ENCODE data around the gene RGS7BP. TPM values are rescaled to one million over a fixed set of nuclear protein-coding genes. Genes with fewer than 3 reads are reported as not detected.

RGS7BP gene
- total and polyA plus RNA-seq, 2 experiments from 2014 or later, result 3.3 to 5.4 TPM

DNA sequence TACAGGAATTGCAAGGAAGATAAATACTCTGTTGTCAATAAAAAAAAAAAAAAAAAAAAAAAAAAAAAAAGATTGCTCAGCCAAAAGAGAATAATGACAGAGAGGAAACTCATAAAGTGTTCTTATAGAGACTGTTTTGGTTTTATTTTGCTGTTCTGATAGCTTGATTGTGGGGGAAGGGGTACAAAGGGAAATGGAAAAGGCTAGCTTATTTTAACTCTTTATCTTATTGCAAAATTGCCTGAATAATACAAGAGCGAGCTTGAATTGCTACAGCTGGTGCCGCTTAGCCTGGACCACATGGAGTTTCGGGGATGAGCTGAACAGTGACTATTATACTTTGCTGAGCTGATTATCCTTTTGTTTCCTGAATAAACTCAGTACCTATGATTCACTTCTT lies 153.5 kb downstream of the RGS7BP start:
- H3K4me1 ChIP-seq (ENCODE audit: insufficient read depth), result no peaks in the 10 kb centered on the region
- no peaks in the 10 kb centered on the region for H3K27me3 ChIP-seq (ENCODE audit: insufficient read depth)
- TF ChIP-seq EZH2 (IDR thresholded peaks at IDR 0.05; ENCODE audit: low read depth, unreplicated experiment), result no peak
- TF ChIP-seq CTCF (conservative IDR thresholded peaks at IDR 0.05; ENCODE audit: low read depth in 2 of 2), result no peak
- no peak for TF ChIP-seq EZH2phosphoT487 (IDR thresholded peaks at IDR 0.05; ENCODE audit: unreplicated experiment)
- TF ChIP-seq ZNF462 (CRISPR knock-in tag; IDR thresholded peaks at IDR 0.05), result no peak
- no peak for TF ChIP-seq NANOG (IDR thresholded peaks at IDR 0.05; ENCODE audit: borderline replicate concordance)
- no peaks in the 10 kb centered on the region for H4K20me1 ChIP-seq (replicated peaks; ENCODE audit: insufficient read depth)
- DNase-seq (ENCODE audit: low spot score) (no peak), ATAC-seq (no peak)
- Mint-ChIP-seq H3K27ac (no peak overlapping the region), H3K4me3 (no peak overlapping the region), H3K4me1 (peaks cover 3% of the 10 kb centered on the region; the same call in 2 of the 3 replicates), H3K9me3 (peaks cover 11% of the 10 kb centered on the region; the same call in 2 of the 3 replicates), H3K27me3 (ENCODE audit: insufficient read depth, low read depth, poor library complexity) (no peaks in the 10 kb centered on the region), H3K36me3 (ENCODE audit: low read depth) (no peaks in the 10 kb centered on the region)
- no peak overlapping the region for H3K4me2 ChIP-seq
- H3K36me3 ChIP-seq (ENCODE audit: insufficient read depth), result no peaks in the 10 kb centered on the region
- H3K9me2 ChIP-seq (ENCODE audit: insufficient read depth), result no peaks in the 10 kb centered on the region
- H3K79me2 ChIP-seq (replicated peaks; ENCODE audit: insufficient read depth), result no peaks in the 10 kb centered on the region
- H3F3A ChIP-seq (replicated peaks; ENCODE audit: low read depth), result no peaks in the 10 kb centered on the region
- H3K4me3 ChIP-seq, result no peak overlapping the region
- no peak overlapping the region for H2AFZ ChIP-seq
- H3K27ac ChIP-seq (ENCODE audit: low read depth), result no peak overlapping the region

Small RNA genes lying within 50 kb of the gene (small RNA-seq; reads per million reads assigned to genes)
- gene RN7SL169P (ENCODE audit: low replicate concordance) (not detected), gene RNU6-294P (ENCODE audit: low replicate concordance) (not detected)

Other genes starting within 250 kb of the RGS7BP start
- gene SHISAL2B, start 184.5 kb downstream of the RGS7BP start, total RNA-seq (2014; rRNA removed; shearing (Covaris generic)), result 3.9 and 12.3 TPM in 2 replicates
- gene SHISAL2B, start 184.5 kb downstream of the RGS7BP start, polyA plus RNA-seq (2016; fragmentation: Nextera tagmentation; extraction: Ambion mirVana), result 21.1 and 24.4 TPM in 2 replicates

Data from GM23338 (cell line).